ENCODE data around the gene RING1.

The RING1 gene

GRCh38 chr6:33208091-33208967 lies at the start of gene RING1:
Gene RING1, plus strand, starts transcription at chr6:33208500. Its CDS starts 323 bp downstream, at chr6:33208823.
- DNase-seq, result peak; percentile 84 to 90

GRCh38 chr6:33160096-33160495 lies 48.2 kb upstream of the RING1 start:
- no peak for DNase-seq

- peak in 1 of 2 experiments; percentile 20 for DNase-seq
Measured at GRCh38 chr6:33160728-33161344, 47.5 kb upstream of the RING1 start.

- peak; percentile 92 to 93 for DNase-seq
Measured at GRCh38 chr6:33161354-33162331, 46.7 kb upstream of the RING1 start.

GRCh38 chr6:33163540-33163939 lies 44.8 kb upstream of the RING1 start:
- DNase-seq, result no peak

GRCh38 chr6:33164176-33164575 lies 44.1 kb upstream of the RING1 start:
- no peak for DNase-seq

GRCh38 chr6:33164665-33165373 lies 43.5 kb upstream of the RING1 start:
- no peak for DNase-seq

- no peak for DNase-seq
Measured at GRCh38 chr6:33165581-33166258, 42.6 kb upstream of the RING1 start.

- DNase-seq, result no peak
Measured at GRCh38 chr6:33166363-33166762, 41.9 kb upstream of the RING1 start.

- DNase-seq, result no peak
Measured at GRCh38 chr6:33166811-33167210, 41.5 kb upstream of the RING1 start.

- DNase-seq, result no peak
Measured at GRCh38 chr6:33167374-33168283, 40.7 kb upstream of the RING1 start.

GRCh38 chr6:33168284-33168601 lies 40.1 kb upstream of the RING1 start:
- no peak for DNase-seq

- no peak for DNase-seq
Measured at GRCh38 chr6:33168639-33169038, 39.7 kb upstream of the RING1 start.

GRCh38 chr6:33169291-33170175 lies 38.8 kb upstream of the RING1 start:
- no peak for DNase-seq

GRCh38 chr6:33170176-33171015 lies 37.9 kb upstream of the RING1 start:
- no peak for DNase-seq

GRCh38 chr6:33171016-33171879 lies 37.1 kb upstream of the RING1 start:
- DNase-seq, result no peak

GRCh38 chr6:33171880-33172687 lies 36.2 kb upstream of the RING1 start:
- DNase-seq, result no peak

Data from activated T-cell treated with anti-CD3 and anti-CD28 coated beads, Interleukin-2, amount 50 U/mL, for 48 hours (primary cell).